Activated CD4-positive, alpha-beta T cell treated with anti-CD3 and anti-CD28 coated beads, Interleukin-2, Interleukin-4, amounts not matched to agents 100 ng/mL and 50 ng/mL, durations not matched to agents 16 hours and 8 hours (primary cell): ENCODE data around the gene SLC1A7.

Experiments
- DNase-seq: peaks from one replicate; pipeline ENCODE4 v3.0.0-alpha.2; 2020; ENCODE audit warnings: low spot score

SLC1A7 gene

GRCh38 chr1:53075761-53076163 is 66.7 kb downstream of the SLC1A7 start:
- no peak for DNase-seq

GRCh38 chr1:53075206-53075605 is 67.2 kb downstream of the SLC1A7 start:
- no peak for DNase-seq

DNA sequence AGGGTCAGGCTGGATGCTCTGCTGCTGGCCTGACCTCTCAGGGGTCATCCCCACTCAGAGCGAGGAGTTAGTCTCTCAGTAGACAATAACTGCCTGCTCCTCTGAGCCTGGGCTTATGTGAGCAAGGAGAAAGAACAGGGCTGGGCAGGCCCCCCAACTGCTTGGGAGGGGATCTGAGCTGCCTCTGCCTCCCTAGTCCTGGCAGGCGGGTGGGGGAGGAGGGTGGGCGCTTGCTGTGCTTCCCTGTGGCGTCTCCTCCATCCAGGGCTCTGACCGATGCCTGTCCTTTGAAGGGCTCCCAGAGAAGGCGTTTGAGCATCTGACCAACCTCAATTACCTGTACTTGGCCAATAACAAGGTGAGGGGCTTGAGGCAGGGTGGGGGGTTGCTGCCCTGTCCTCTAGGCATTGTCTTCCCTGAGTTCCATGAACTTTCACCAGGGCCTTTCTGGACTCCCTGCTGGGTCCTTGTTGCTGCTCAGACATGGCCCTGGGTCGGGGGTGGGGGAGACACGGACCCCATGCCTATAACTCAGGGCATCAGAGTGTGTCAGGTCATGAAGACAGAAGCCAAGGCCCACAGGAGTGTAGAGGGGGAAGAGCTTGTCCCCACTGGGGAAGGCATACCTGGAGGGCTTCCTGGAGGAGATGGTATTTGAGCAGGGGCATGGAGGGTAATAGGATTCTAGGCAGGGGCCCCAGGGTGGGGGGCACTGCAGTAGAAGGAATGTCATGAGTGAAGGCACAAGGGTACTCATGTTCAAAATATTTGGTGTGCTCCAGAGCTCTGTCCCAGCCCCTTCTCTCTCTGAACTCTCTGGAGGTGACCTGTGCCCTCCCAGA is 67.9 kb downstream of the SLC1A7 start:
- no peak for DNase-seq

GRCh38 chr1:53073868-53074311 is 68.5 kb downstream of the SLC1A7 start:
- DNase-seq: no peak

- no peak for DNase-seq
Measured at GRCh38 chr1:53073287-53073686, 69.2 kb downstream of the SLC1A7 start.

GRCh38 chr1:53071915-53072314 is 70.5 kb downstream of the SLC1A7 start:
- DNase-seq: no peak

DNA sequence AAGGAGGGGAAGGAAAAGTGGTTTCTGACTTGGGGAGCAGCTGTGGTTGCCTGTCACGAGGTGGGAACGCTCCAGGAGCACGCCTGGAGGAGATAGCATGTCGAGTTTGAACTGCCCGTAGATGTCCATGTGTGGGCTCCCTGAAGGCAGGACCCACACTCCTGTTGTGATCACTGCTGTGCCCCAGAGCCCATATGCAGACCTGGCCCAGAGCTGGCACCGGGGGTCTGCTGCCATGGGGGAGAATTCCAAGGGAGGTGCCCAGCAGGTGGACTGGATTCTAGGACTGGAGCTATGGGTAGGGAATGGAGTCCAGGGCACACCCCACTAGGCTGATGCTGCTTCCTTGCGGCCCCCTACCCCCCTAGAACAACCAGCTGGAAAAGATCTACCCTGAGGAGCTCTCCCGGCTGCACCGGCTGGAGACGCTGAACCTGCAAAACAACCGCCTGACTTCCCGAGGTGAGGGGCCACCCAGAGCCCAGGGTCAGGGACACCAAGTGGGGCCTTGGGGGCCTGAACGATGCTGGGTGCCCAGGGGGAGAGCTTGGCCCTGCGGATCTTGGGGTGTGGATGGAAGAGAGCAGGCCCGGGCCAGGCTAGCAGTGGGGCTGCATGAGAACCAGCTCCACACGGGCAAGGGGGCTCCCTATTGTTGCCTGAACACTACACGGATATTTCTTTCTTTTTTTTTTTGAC is 71.1 kb downstream of the SLC1A7 start:
- no peak for DNase-seq

- no peak for DNase-seq
Measured at GRCh38 chr1:53070621-53071020, 71.8 kb downstream of the SLC1A7 start.

DNA sequence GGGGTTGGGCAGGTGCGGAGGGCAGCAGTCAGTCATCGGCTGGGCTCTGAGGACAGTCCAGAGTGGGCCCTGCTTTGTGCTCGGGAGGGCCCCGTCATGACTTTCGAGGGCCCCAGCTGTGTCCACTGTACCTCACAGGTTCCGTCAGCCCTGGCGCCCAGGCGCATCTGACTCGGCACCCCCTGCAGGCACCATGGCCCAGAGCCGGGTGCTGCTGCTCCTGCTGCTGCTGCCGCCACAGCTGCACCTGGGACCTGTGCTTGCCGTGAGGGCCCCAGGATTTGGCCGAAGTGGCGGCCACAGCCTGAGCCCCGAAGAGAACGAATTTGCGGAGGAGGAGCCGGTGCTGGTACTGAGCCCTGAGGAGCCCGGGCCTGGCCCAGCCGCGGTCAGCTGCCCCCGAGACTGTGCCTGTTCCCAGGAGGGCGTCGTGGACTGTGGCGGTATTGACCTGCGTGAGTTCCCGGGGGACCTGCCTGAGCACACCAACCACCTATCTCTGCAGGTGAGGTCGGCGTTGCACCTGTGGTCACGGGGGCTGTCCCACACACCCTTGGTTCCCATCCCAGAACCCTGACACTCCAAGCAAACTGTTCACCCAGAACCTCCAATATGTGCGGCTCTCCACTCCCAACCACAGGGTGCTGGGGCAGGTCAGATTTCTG is 72.6 kb downstream of the SLC1A7 start:
- no peak for DNase-seq

- no peak for DNase-seq
Measured at GRCh38 chr1:53069265-53069662, 73.2 kb downstream of the SLC1A7 start.

GRCh38 chr1:53068314-53069099 is 73.9 kb downstream of the SLC1A7 start:
- DNase-seq: no peak

DNA sequence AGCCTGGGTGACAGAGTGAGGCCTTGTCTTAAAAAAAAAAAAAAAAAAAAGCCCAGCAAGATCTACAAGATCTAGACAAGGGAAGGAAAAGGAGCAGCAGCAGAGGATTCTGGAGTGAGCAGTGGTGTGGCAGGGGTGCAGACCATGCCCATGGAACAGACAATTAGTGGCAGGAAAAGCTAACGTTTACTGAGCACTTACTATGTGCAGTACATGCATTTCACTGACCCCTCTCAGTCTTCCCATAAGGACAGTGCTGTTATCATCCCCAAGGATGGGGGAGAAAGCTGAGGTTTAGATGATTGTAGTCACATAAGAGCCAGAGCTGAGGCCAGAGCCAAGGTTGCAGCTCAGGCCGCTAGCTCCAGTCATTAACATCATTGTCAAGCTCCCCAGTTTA is 74.6 kb downstream of the SLC1A7 start:
- no peak for DNase-seq

DNA sequence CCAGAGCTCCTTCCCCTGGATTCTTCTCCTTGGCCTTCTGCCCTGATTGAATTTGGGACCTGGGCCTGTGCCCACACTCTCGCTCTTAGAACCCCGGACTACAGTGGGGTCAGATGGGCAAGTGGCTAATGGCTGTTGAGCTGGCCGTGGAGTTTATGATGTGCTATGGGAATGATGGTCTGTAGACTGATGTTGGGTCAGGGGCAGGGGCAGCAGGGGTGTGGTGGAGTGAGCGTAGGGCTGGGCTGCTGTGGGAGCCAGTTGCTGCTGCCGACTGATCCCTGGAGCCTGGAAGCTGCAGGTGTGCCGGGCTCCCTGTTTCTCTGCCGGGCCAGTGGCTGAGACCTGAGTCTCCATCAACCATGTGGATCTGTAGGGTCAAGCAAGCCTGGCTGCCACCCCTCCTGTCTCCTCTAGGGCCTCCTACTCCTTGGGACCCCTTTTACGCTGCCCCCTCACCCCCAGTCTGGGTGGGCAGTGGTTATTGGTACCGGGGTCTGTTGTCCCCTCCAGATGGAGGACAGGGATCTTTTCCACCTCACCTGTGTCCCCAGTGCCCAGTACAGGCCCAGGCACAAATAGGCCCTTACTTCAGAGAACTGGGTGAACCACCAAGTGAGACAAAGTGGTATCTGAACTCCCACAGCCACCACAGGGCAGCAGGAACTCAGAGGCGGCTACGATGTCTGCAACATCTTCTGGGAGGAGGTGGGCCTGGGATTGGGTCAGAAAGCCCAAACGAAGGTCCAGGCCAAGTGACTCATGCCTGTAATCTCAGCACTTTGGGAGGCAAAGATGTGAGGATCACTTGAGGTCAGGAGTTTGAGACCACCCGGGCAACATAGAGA is 75.3 kb downstream of the SLC1A7 start:
- DNase-seq: no peak

GRCh38 chr1:53066488-53066887 is 76.0 kb downstream of the SLC1A7 start:
- DNase-seq: no peak

DNA sequence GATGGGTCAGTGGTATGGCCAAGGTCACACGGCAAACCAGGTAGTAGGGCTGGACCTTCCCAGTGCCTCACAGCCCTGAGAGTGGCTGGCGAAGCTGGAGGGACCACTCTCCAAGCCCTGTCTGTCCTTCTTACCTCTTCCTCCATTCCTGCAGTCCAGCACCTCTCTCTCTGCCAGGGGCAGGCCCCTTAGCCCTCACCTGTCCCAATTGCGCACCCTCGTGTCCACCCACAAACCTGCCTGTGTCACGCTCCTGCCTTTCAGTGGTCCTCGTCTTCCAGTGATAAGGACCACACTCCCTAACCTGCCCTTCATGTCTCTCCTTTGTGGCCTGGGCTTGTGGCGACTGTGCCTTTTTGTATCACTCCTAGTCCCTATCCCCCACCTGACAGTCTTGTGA is 77.0 kb downstream of the SLC1A7 start:
- no peak for DNase-seq

- DNase-seq: no peak
Measured at GRCh38 chr1:53063744-53064515, 78.5 kb downstream of the SLC1A7 start.

- no peak for DNase-seq
Measured at GRCh38 chr1:53062708-53063591, 79.5 kb downstream of the SLC1A7 start.

DNA sequence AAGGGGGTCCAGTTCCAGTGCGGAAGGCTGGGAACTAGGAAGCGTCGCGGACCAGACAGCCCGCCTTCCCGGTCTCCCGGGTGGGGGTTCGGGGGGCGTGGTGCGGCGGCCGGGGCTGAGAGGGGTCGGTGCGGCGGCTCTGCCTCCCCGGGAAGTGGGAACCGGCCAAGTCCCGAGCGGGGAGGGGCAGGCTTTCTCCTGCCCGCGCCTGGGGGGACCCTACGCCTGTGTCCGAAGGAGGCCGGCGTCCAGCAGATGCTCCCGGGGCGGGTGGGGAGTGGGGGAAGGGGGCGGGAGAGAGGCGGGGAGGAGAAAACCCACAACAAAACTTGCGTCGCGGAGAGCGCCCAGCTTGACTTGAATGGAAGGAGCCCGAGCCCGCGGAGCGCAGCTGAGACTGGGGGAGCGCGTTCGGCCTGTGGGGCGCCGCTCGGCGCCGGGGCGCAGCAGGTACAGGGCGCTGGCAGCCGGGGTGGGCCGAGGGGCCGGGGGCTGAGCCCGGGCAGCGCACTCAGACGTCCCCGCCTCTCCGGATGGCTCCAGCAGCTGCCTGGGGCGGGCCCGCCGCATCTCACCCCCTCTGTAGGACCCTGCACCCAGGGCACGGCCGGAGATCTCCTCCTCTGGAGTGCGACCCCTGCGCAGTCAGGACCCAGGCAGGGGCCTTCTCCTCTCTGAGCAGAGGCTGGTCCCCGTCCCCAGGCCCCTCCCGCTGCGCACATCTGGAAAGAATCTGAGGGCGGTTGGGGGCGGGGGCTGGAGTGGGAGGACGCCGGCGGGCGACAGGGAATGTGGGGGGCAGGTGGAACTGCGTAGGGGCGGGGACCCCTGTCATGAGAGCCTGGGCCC is 80.4 kb downstream of the SLC1A7 start, which contains the start of gene PODN:
PODN (plus strand) TSS at position 355 of the 849 bp plus-strand sequence. CDS start 7,643 bp downstream, outside the sequence.
- no peak for DNase-seq
